Activated naive CD8-positive, alpha-beta T cell treated with anti-CD3 and anti-CD28 coated beads, Interleukin-2, amount 50 U/mL, for 24 hours (primary cell): ENCODE measurements around the gene DNAH3.

Source experiments
- ATAC-seq: fragments of 150-1000 bp; cut with Tn5 transposase; one replicate; pipeline ENCODE4 v1.10.0; 2021
- DNase-seq: peaks from one replicate; pipeline ENCODE4 v3.0.0; 2021
- H3K27ac Mint-ChIP-seq: one replicate; pipeline ENCODE4 v1.8.0; 2021; ENCODE audit warnings: mild to moderate bottlenecking, mixed read lengths
- H3K27me3 Mint-ChIP-seq: one replicate; pipeline ENCODE4 v1.8.0; 2021; ENCODE audit warnings: mixed read lengths
- H3K36me3 Mint-ChIP-seq: one replicate; pipeline ENCODE4 v1.8.0; 2021; ENCODE audit warnings: low read depth, mixed read lengths
- H3K4me1 Mint-ChIP-seq: one replicate; pipeline ENCODE4 v1.8.0; 2021; ENCODE audit warnings: mixed read lengths
- H3K4me3 Mint-ChIP-seq: one replicate; pipeline ENCODE4 v1.8.0; 2021; ENCODE audit warnings: mild to moderate bottlenecking, moderate library complexity, mixed read lengths
- H3K9me3 Mint-ChIP-seq: one replicate; pipeline ENCODE4 v1.8.0; 2021; ENCODE audit warnings: mixed read lengths

The DNAH3 gene

GRCh38 chr16:20889625-20890275, 260.9 kb downstream of the DNAH3 start:
- Mint-ChIP-seq H3K9me3 (no peaks in the 10 kb centered on the region), H3K36me3 (peaks cover 34% of the 10 kb centered on the region), H3K4me3 (no peak overlapping the region), H3K27ac (no peak overlapping the region), H3K4me1 (peaks cover 14% of the 10 kb centered on the region), H3K27me3 (no peaks in the 10 kb centered on the region)
- ATAC-seq (no peak), DNase-seq (no peak)

- no peak overlapping the region for H3K4me3 Mint-ChIP-seq
- peaks cover 36% of the 10 kb centered on the region for H3K36me3 Mint-ChIP-seq
- H3K9me3 Mint-ChIP-seq: no peaks in the 10 kb centered on the region
- H3K4me1 Mint-ChIP-seq: peaks cover 25% of the 10 kb centered on the region
- ATAC-seq (no peak), DNase-seq (no peak)
- H3K27me3 Mint-ChIP-seq: no peaks in the 10 kb centered on the region
- H3K27ac Mint-ChIP-seq: no peak overlapping the region
Measured at GRCh38 chr16:20887207-20887606, 263.4 kb downstream of the DNAH3 start.

- Mint-ChIP-seq H3K27me3 (no peaks in the 10 kb centered on the region), H3K36me3 (peaks cover 32% of the 10 kb centered on the region), H3K27ac (no peak overlapping the region), H3K4me1 (peaks cover 26% of the 10 kb centered on the region), H3K9me3 (no peaks in the 10 kb centered on the region), H3K4me3 (no peak overlapping the region)
- ATAC-seq (no peak), DNase-seq (no peak)
Measured at GRCh38 chr16:20886320-20886719, 264.3 kb downstream of the DNAH3 start.

- no peaks in the 10 kb centered on the region for H3K27me3 Mint-ChIP-seq
- H3K4me3 Mint-ChIP-seq: no peak overlapping the region
- H3K27ac Mint-ChIP-seq: peak overlapping the region; percentile 73
- DNase-seq (peak; percentile 18), ATAC-seq (peak; percentile 88)
- H3K9me3 Mint-ChIP-seq: no peaks in the 10 kb centered on the region
- peaks cover 38% of the 10 kb centered on the region for H3K4me1 Mint-ChIP-seq
- H3K36me3 Mint-ChIP-seq: peaks cover 25% of the 10 kb centered on the region
Measured at GRCh38 chr16:20884240-20884556, 266.4 kb downstream of the DNAH3 start.

GRCh38 chr16:20883554-20884239, 266.9 kb downstream of the DNAH3 start:
- no peaks in the 10 kb centered on the region for H3K27me3 Mint-ChIP-seq
- peaks cover 43% of the 10 kb centered on the region for H3K4me1 Mint-ChIP-seq
- DNase-seq: no peak
- H3K9me3 Mint-ChIP-seq: no peaks in the 10 kb centered on the region
- H3K4me3 Mint-ChIP-seq: no peak overlapping the region
- H3K27ac Mint-ChIP-seq: peak overlapping the region; percentile 73
- H3K36me3 Mint-ChIP-seq: peaks cover 25% of the 10 kb centered on the region
- no peak for ATAC-seq
